Nephron progenitor cell (in vitro differentiated cells): ENCODE measurements around the gene S100A5.

Experiments
- DNase-seq: peaks from one replicate; pipeline ENCODE4 v3.0.0; 2021
- H3K27ac Mint-ChIP-seq: 2 replicates; pipeline ENCODE4 v1.8.0; 2021; ENCODE audit warnings: mild to moderate bottlenecking, moderate library complexity, mixed read lengths
- H3K27me3 Mint-ChIP-seq: 2 replicates; pipeline ENCODE4 v1.8.0; 2021; ENCODE audit warnings: mild to moderate bottlenecking, low read depth, mixed read lengths; ENCODE audit not compliant: poor library complexity
- H3K36me3 Mint-ChIP-seq: 2 replicates; pipeline ENCODE4 v1.8.0; 2021; ENCODE audit warnings: low read depth, mixed read lengths
- H3K4me1 Mint-ChIP-seq: 2 replicates; pipeline ENCODE4 v1.8.0; 2021; ENCODE audit warnings: mixed read lengths
- H3K4me3 Mint-ChIP-seq: 2 replicates; pipeline ENCODE4 v1.8.0; 2021; ENCODE audit warnings: mild to moderate bottlenecking, moderate library complexity, mixed read lengths
- H3K9me3 Mint-ChIP-seq: 2 replicates; pipeline ENCODE4 v1.8.0; 2021; ENCODE audit warnings: mild to moderate bottlenecking, moderate library complexity, mixed read lengths
- CTCF ChIP-seq: fragments of 200-600 bp; sonication (generic); IDR thresholded peaks from 2 replicates; pipeline ENCODE4 v1.5.0; 2021; ENCODE audit warnings: antibody characterized with exemption

S100A5 gene

GRCh38 chr1:153573351-153573750 lies 32.6 kb upstream of the S100A5 start:
- Mint-ChIP-seq H3K4me1 (peaks cover 31% of the 10 kb centered on the region), H3K27ac (no peak overlapping the region), H3K27me3 (peaks cover 6% of the 10 kb centered on the region), H3K36me3 (no peaks in the 10 kb centered on the region), H3K4me3 (no peak overlapping the region), H3K9me3 (peaks cover 28% of the 10 kb centered on the region)
- DNase-seq: no peak
- TF ChIP-seq CTCF: no peak

DNA sequence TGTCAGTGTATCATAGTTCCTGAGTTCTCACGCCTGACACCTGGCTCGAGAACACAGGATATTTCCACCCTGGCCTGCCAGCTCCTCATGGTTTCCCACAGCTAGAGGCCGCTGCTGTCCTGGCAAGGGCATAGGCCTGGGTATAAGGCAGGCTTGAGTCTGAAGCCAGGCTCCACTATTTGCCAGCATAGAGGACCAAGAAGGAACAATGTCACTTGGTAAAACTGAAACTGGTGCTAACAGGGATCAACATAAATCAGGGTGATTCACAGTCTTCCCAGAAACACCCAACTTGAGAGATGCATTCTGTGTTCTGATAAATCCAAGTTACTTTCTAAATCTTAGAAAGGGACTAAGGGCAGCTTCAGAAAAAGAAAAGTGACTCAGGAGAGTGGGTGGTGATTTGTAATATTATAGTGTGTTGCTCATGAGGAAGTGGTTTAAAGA lies 31.9 kb upstream of the S100A5 start:
- peaks cover 28% of the 10 kb centered on the region for H3K9me3 Mint-ChIP-seq
- peak; percentile 54 for TF ChIP-seq CTCF
- peaks cover 31% of the 10 kb centered on the region for H3K4me1 Mint-ChIP-seq
- H3K4me3 Mint-ChIP-seq: no peak overlapping the region
- peak; percentile 35 for DNase-seq
- peaks cover 9% of the 10 kb centered on the region for H3K27me3 Mint-ChIP-seq
- no peak overlapping the region for H3K27ac Mint-ChIP-seq
- H3K36me3 Mint-ChIP-seq: no peaks in the 10 kb centered on the region

- TF ChIP-seq CTCF: no peak
Measured at GRCh38 chr1:153571706-153572105, 31.0 kb upstream of the S100A5 start.

DNA sequence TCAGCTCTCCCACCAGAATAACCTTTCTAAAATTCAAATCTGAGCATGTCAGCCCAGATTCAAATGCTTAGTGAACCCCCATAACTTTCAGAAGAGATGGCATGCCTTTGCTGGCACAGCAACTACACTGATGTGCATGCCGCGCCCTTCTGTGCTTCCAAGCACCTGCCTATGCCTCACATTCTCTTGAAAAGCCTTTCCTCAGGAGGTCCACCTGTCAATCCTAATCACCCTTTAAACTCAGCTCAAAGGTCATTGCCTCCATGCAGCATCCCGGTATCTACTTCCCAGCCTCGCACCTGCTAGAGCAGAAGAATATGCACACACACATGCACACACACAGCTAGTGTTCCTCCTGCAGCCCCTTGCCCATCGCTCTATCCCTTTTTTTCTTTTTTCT lies 30.1 kb upstream of the S100A5 start:
- no peak overlapping the region for H3K27ac Mint-ChIP-seq
- H3K4me3 Mint-ChIP-seq: no peak overlapping the region
- TF ChIP-seq CTCF: no peak
- no peaks in the 10 kb centered on the region for H3K36me3 Mint-ChIP-seq
- peaks cover 25% of the 10 kb centered on the region for H3K9me3 Mint-ChIP-seq
- peaks cover 10% of the 10 kb centered on the region for H3K27me3 Mint-ChIP-seq
- no peak for DNase-seq
- peaks cover 48% of the 10 kb centered on the region for H3K4me1 Mint-ChIP-seq

More at GRCh38 chr1:153571706-153572105, 31.0 kb upstream of the S100A5 start:
- H3K36me3 Mint-ChIP-seq: no peaks in the 10 kb centered on the region
- peaks cover 28% of the 10 kb centered on the region for H3K9me3 Mint-ChIP-seq
- H3K27ac Mint-ChIP-seq: peak overlapping the region; percentile 50
- DNase-seq: no peak
- H3K4me3 Mint-ChIP-seq: no peak overlapping the region
- H3K27me3 Mint-ChIP-seq: peaks cover 10% of the 10 kb centered on the region
- H3K4me1 Mint-ChIP-seq: peaks cover 40% of the 10 kb centered on the region

DNA sequence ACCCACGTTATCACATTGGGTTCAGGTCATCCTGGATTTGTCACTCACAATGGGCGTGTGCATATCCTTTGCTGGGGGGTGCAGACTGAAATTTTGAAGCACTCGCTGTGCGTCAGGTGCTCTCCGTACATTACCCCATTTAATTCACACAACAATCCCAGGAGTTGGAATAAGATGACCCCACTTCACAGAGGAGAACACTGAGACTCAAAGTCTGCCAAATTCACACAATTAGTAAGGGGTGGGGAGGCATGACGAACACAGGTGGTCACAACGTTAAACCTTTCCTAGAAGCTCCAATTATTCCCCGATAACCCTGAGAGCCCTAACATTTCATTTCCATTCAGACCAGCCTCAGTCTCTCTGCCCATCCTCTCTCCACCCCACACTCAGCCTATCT lies 28.7 kb upstream of the S100A5 start:
- Mint-ChIP-seq H3K9me3 (peaks cover 14% of the 10 kb centered on the region), H3K27ac (no peak overlapping the region), H3K4me3 (no peak overlapping the region), H3K4me1 (peaks cover 57% of the 10 kb centered on the region), H3K36me3 (no peaks in the 10 kb centered on the region), H3K27me3 (peaks cover 10% of the 10 kb centered on the region)
- no peak for DNase-seq
- TF ChIP-seq CTCF: no peak

GRCh38 chr1:153568367-153569099 lies 27.8 kb upstream of the S100A5 start:
- Mint-ChIP-seq H3K36me3 (no peaks in the 10 kb centered on the region), H3K4me3 (peak overlapping the region; percentile 42), H3K27me3 (peaks cover 10% of the 10 kb centered on the region), H3K9me3 (peaks cover 5% of the 10 kb centered on the region), H3K27ac (peak overlapping the region; percentile 97), H3K4me1 (peaks cover 66% of the 10 kb centered on the region)
- TF ChIP-seq CTCF: peak; percentile 96
- DNase-seq: peak; percentile 91
